HG03558 (cell line): ENCODE measurements around the gene JOSD1.

Experiments used
- ATAC-seq: cut with Tn5 transposase; IDR thresholded peaks from one replicate; pipeline ENCODE4 v1.9.1; 2021; ENCODE audit warnings: moderate number of reproducible peaks; ENCODE audit not compliant: unreplicated experiment; ENCODE audit errors: extremely low read depth

The JOSD1 gene

GRCh38 chr22:38715852-38716251 lies 15.1 kb upstream of the JOSD1 start:
- ATAC-seq: no peak

GRCh38 chr22:38715176-38715764 lies 14.5 kb upstream of the JOSD1 start:
- ATAC-seq: no peak

- ATAC-seq: no peak
Measured at GRCh38 chr22:38713921-38714320, 13.2 kb upstream of the JOSD1 start.

GRCh38 chr22:38712486-38713207 lies 11.9 kb upstream of the JOSD1 start:
- ATAC-seq: no peak

GRCh38 chr22:38710866-38711265 lies 10.1 kb upstream of the JOSD1 start:
- ATAC-seq: no peak

GRCh38 chr22:38710351-38710750 lies 9.6 kb upstream of the JOSD1 start:
- no peak for ATAC-seq

GRCh38 chr22:38709306-38709705 lies 8.6 kb upstream of the JOSD1 start:
- no peak for ATAC-seq

GRCh38 chr22:38707984-38708383 lies 7.2 kb upstream of the JOSD1 start:
- no peak for ATAC-seq

- ATAC-seq: no peak
Measured at GRCh38 chr22:38707346-38707745, 6.6 kb upstream of the JOSD1 start.

- no peak for ATAC-seq
Measured at GRCh38 chr22:38706901-38707195, 6.1 kb upstream of the JOSD1 start.

GRCh38 chr22:38706101-38706900 lies 5.6 kb upstream of the JOSD1 start:
- no peak for ATAC-seq

- peak; percentile 51 for ATAC-seq
Measured at GRCh38 chr22:38705235-38706100, 4.7 kb upstream of the JOSD1 start, which contains the start of gene GTPBP1. GTPBP1 (plus strand) TSS chr22:38705944; CDS start chr22:38705956, 12 bp downstream.

GRCh38 chr22:38704654-38705234 lies 4.0 kb upstream of the JOSD1 start:
- no peak for ATAC-seq

- ATAC-seq: no peak
Measured at GRCh38 chr22:38700270-38700788, 414 bp downstream of the JOSD1 start.

- no peak for ATAC-seq
Measured at GRCh38 chr22:38699784-38700183, 959 bp downstream of the JOSD1 start.

GRCh38 chr22:38699143-38699542 lies 1.6 kb downstream of the JOSD1 start:
- ATAC-seq: no peak

- no peak for ATAC-seq
Measured at GRCh38 chr22:38698407-38699094, 2.2 kb downstream of the JOSD1 start.

GRCh38 chr22:38697425-38698089 lies 3.2 kb downstream of the JOSD1 start:
- no peak for ATAC-seq
